AG09319 (cell line): ENCODE measurements around the gene FEM1B.

Source experiments
- DNase-seq: peaks from one replicate; pipeline ENCODE4 v3.0.0-alpha.2; 2010; ENCODE audit warnings: low read depth; ENCODE audit errors: extremely low read depth
- CTCF ChIP-seq: IDR thresholded peaks from 2 replicates; pipeline ENCODE4 v1.5.1; 2011; ENCODE audit warnings: low read depth, mild to moderate bottlenecking, inconsistent platforms, low read length, moderate library complexity

The FEM1B gene

GRCh38 chr15:68344600-68344999, 67.1 kb downstream of the FEM1B start:
- DNase-seq: no peak
- no peak for TF ChIP-seq CTCF
